CD4-positive, alpha-beta T cell treated with Interleukin-6 for 4 hours (primary cell): ENCODE data around the gene NPTX1.

Source experiments
- DNase-seq: peaks from one replicate; pipeline ENCODE4 v3.0.0-alpha.2; 2020; ENCODE audit warnings: mixed read lengths

Gene NPTX1

GRCh38 chr17:80477647-80478478, 1.5 kb upstream of the NPTX1 start:
- DNase-seq, result peak; percentile 49

GRCh38 chr17:80476877-80477646, 655 bp upstream of the NPTX1 start:
- no peak for DNase-seq

- no peak for DNase-seq
Observed at GRCh38 chr17:80474961-80475909, 1.2 kb downstream of the NPTX1 start.

GRCh38 chr17:80474231-80474960, 2.0 kb downstream of the NPTX1 start:
- peak; percentile 48 for DNase-seq

GRCh38 chr17:80473701-80474100, 2.7 kb downstream of the NPTX1 start:
- DNase-seq, result no peak

GRCh38 chr17:80472996-80473395, 3.4 kb downstream of the NPTX1 start:
- no peak for DNase-seq

GRCh38 chr17:80471922-80472321, 4.5 kb downstream of the NPTX1 start:
- DNase-seq, result no peak

GRCh38 chr17:80470603-80471002, 5.8 kb downstream of the NPTX1 start:
- no peak for DNase-seq

- no peak for DNase-seq
Observed at GRCh38 chr17:80469667-80470066, 6.7 kb downstream of the NPTX1 start.

- no peak for DNase-seq
Observed at GRCh38 chr17:80468781-80469493, 7.5 kb downstream of the NPTX1 start.

- DNase-seq, result no peak
Observed at GRCh38 chr17:80468242-80468641, 8.2 kb downstream of the NPTX1 start.

GRCh38 chr17:80466188-80466705, 10.2 kb downstream of the NPTX1 start:
- no peak for DNase-seq

- no peak for DNase-seq
Observed at GRCh38 chr17:80465327-80465974, 11.0 kb downstream of the NPTX1 start.

GRCh38 chr17:80464486-80464885, 11.9 kb downstream of the NPTX1 start:
- no peak for DNase-seq

- no peak for DNase-seq
Observed at GRCh38 chr17:80463784-80464400, 12.5 kb downstream of the NPTX1 start.

- no peak for DNase-seq
Observed at GRCh38 chr17:80461528-80462160, 14.8 kb downstream of the NPTX1 start.

GRCh38 chr17:80460429-80460834, 16.0 kb downstream of the NPTX1 start:
- no peak for DNase-seq

GRCh38 chr17:80459234-80459633, 17.2 kb downstream of the NPTX1 start:
- DNase-seq, result no peak

GRCh38 chr17:80458016-80458415, 18.4 kb downstream of the NPTX1 start:
- no peak for DNase-seq
